ENCODE measurements around the gene JAZF1.

JAZF1 gene

GRCh38 chr7:28003408-28003807, 177.2 kb downstream of the JAZF1 start:
- H3K9me3 ChIP-seq (ENCODE audit: insufficient read depth, low read length), result no peaks in the 10 kb centered on the region
- H3F3A ChIP-seq (ENCODE audit: insufficient read depth), result no peaks in the 10 kb centered on the region
- no peak for TF ChIP-seq CTCF (IDR thresholded peaks at IDR 0.05; ENCODE audit: insufficient read depth, low read length, poor library complexity, severe bottlenecking)
- H3K79me2 ChIP-seq (ENCODE audit: insufficient read depth, low read length), result no peaks in the 10 kb centered on the region
- H3K9me2 ChIP-seq (replicated peaks; ENCODE audit: insufficient read depth, low read length), result no peaks in the 10 kb centered on the region
- H3K9ac ChIP-seq (ENCODE audit: low read length), result no peak overlapping the region
- H3K4me3 ChIP-seq (ENCODE audit: insufficient read depth, low read length, poor library complexity, severe bottlenecking), result no peak overlapping the region
- H3K36me3 ChIP-seq (ENCODE audit: low read length), result no peaks in the 10 kb centered on the region
- no peak overlapping the region for H2AFZ ChIP-seq (ENCODE audit: low read depth, low read length, severe bottlenecking)
- no peak overlapping the region for H3K27ac ChIP-seq (ENCODE audit: low read depth, low read length)
- H3K27me3 ChIP-seq (ENCODE audit: low read length), result no peaks in the 10 kb centered on the region
- H3K4me2 ChIP-seq (ENCODE audit: low read depth, low read length, poor library complexity, severe bottlenecking), result no peak overlapping the region
- H4K20me1 ChIP-seq (ENCODE audit: low read depth, low read length), result peaks cover 2% of the 10 kb centered on the region; the same call in 1 of the 2 replicates

GRCh38 chr7:28002638-28003037, 178.0 kb downstream of the JAZF1 start:
- no peaks in the 10 kb centered on the region for H3F3A ChIP-seq (ENCODE audit: insufficient read depth)
- H3K4me3 ChIP-seq (ENCODE audit: insufficient read depth, low read length, poor library complexity, severe bottlenecking), result no peak overlapping the region
- TF ChIP-seq CTCF (IDR thresholded peaks at IDR 0.05; ENCODE audit: insufficient read depth, low read length, poor library complexity, severe bottlenecking) (no peak), EZH2phosphoT487 (conservative IDR thresholded peaks at IDR 0.05; ENCODE audit: low read length) (no peak)

GRCh38 chr7:28001896-28002295, 178.7 kb downstream of the JAZF1 start:
- Histone ChIP-seq H3K9me3 (ENCODE audit: insufficient read depth, low read length) (no peaks in the 10 kb centered on the region), H3K79me2 (ENCODE audit: insufficient read depth, low read length) (no peaks in the 10 kb centered on the region), H3K27ac (ENCODE audit: low read depth, low read length) (no peak overlapping the region), H3K9ac (ENCODE audit: low read length) (no peak overlapping the region), H3K9me2 (replicated peaks; ENCODE audit: insufficient read depth, low read length) (no peaks in the 10 kb centered on the region), H2AFZ (ENCODE audit: low read depth, low read length, severe bottlenecking) (no peak overlapping the region), H3K4me2 (ENCODE audit: low read depth, low read length, poor library complexity, severe bottlenecking) (no peak overlapping the region), H3F3A (ENCODE audit: insufficient read depth) (no peaks in the 10 kb centered on the region), H3K36me3 (ENCODE audit: low read length) (no peaks in the 10 kb centered on the region), H3K27me3 (ENCODE audit: low read length) (no peaks in the 10 kb centered on the region), H4K20me1 (ENCODE audit: low read depth, low read length) (no peaks in the 10 kb centered on the region; the same call in 1 of the 2 replicates), H3K4me3 (ENCODE audit: insufficient read depth, low read length, poor library complexity, severe bottlenecking) (no peak overlapping the region)
- TF ChIP-seq CTCF (IDR thresholded peaks at IDR 0.05; ENCODE audit: insufficient read depth, low read length, poor library complexity, severe bottlenecking) (no peak), EZH2phosphoT487 (conservative IDR thresholded peaks at IDR 0.05; ENCODE audit: low read length) (no peak)

More at GRCh38 chr7:28002638-28003037, 178.0 kb downstream of the JAZF1 start:
- no peaks in the 10 kb centered on the region; the same call in 1 of the 2 replicates for H4K20me1 ChIP-seq (ENCODE audit: low read depth, low read length)
- no peak overlapping the region for H3K4me2 ChIP-seq (ENCODE audit: low read depth, low read length, poor library complexity, severe bottlenecking)
- H3K9me2 ChIP-seq (replicated peaks; ENCODE audit: insufficient read depth, low read length), result no peaks in the 10 kb centered on the region
- no peaks in the 10 kb centered on the region for H3K9me3 ChIP-seq (ENCODE audit: insufficient read depth, low read length)
- no peaks in the 10 kb centered on the region for H3K79me2 ChIP-seq (ENCODE audit: insufficient read depth, low read length)
- no peak overlapping the region for H2AFZ ChIP-seq (ENCODE audit: low read depth, low read length, severe bottlenecking)
- H3K27ac ChIP-seq (ENCODE audit: low read depth, low read length), result no peak overlapping the region
- H3K36me3 ChIP-seq (ENCODE audit: low read length), result no peaks in the 10 kb centered on the region
- H3K9ac ChIP-seq (ENCODE audit: low read length), result no peak overlapping the region
- no peaks in the 10 kb centered on the region for H3K27me3 ChIP-seq (ENCODE audit: low read length)

Measured in SU-DHL-6 (cell line).